NCI-H2081 (cell line): ENCODE results near the gene CCL25.

Experiments used
- DNase-seq, 2 experiments: peaks; one replicate each; lab custom pipeline; 2025; lab: John Stamatoyannopoulos, UW

Gene CCL25

DNA sequence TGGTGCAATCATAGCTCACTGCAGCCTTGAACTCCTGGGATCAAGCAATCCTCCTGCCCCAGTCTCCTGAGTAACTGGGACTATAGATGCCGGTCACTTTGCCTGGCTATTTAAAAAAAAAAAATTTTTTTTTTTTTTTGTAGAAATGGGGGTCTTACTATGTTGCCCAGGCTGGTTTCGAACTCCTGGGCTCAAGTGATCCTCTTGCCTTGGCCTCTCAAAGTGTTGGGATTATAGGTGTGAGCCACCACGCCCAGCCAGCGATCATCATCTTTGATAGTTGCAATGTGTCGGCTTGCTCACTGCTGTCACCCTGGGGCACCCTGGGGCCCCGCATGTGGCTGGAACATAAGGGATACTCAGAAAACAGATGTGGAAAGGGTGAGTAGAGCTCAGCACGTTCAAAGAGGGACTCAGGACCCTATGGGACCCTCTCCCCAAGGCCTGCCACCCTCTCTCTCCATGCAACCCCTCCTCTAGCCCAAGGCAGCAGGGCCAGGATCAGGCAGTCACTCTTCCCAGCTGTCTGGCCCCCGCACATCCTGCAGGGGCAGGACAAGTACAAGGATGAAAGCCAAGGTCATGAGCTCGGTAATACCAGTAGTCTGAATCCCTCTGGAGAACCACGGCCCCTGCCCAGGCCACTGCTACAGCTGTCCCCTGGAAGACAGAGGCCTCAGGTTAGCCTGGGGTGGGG lies 6.5 kb upstream of the CCL25 start:
- no peak for DNase-seq

DNA sequence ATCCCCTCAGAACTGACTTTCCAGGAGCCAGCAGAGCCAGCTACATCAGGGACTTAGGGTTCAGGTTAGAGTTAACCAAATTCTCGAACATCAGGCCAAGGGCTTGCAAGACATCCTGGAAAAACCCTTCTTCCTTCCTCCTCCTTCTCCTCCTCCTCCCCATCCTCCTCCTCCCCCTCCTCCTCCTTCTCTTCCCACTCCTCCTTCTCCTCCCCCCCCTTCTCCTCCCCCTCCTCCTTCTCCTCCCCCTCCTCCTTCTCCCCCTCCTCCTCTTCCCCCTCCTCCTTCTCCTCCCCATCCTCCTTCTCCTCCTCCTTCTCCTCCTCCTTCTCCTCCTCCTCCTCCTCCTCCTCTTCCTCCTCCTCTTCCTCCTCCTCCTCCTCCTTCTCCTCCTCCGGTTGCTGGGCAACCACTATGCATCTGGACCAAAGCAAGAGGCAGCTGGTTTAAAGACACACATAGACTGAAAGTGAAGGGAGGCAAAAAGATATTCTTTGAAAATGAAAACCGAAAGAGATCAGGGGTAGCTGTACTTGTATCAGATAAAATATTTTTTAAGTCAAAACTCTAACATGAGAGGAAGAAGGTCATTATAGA lies 5.9 kb upstream of the CCL25 start:
- no peak for DNase-seq

DNA sequence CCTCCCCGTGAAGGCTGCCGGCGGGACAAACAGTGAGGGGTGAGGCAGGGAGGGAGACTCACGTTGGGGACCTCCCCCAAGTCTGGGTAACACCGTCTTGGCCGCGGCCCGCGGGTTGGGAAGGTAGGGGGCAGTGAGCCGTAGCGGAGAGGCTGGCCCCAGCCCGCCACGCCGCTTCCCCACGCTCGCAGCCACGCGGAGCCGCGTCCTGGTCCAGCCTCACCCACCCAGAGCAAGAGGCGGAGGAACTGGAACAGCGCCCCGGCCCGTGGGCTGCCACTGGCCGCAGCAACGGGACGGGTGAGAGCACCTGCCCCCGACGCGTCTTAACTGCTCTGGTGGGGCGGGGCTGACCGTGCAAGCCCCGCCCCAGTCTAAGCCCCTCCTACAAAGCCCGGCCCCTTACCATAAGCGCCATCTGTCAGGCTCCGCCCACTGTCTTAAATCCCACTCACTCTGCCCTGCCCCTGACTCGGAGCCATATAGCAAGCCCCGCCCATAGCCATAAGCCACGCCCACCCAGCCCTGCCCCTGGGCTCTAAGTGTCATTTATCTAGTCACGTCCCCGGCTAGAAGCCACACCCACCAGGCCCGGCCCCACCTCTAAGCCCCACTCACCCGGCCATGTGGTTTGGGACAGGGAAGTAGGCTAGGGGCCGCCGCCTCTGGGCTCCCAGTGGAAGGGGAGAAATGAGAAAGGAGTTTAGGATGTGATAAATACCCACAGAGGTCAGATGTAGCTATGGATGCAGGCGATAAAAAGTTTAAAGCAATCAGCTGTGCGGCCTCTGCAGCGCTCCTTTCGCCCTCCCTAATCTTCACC lies 2.1 kb upstream of the CCL25 start:
- DNase-seq: peak; percentile 42 to 67

DNA sequence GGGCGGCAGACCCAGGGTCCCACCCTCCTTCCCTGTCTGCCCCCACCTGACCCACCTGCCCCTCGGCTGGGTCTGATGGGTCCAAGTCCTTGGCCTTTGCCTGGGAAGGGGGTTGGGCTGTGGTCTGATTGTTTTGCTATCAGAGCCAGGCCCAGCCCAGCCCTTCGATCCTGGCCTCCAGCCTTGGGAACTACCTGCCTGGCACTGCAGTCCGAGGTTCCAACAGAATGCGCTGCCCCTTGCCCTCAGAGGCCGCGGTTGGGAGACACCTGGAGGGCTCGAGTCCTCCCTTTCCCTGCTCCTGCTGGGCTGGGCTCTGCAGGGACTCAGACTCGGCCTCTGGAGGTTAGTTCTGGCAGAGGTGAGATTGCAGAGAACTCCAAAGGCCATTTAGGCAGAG lies 1.6 kb downstream of the CCL25 start:
- no peak for DNase-seq

DNA sequence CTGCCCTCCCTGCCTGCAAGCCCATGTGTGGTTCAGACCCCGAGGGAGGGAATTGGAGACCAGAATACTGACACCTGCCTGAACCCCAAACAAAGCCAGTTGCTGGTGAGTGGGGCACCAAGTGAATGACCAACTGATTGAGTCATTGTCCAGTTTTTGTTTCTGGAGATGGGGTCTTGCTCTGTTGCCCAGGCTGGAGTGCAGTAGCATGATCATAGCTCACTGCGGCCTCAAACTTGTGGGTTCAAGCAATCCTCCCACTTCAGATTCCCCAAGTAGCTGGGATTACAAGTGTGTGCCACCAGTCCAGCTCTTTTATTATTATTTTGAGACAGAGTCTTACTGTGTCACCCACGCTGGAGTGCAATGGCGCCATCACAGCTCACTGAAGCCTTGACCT lies 4.0 kb downstream of the CCL25 start:
- DNase-seq: no peak

DNA sequence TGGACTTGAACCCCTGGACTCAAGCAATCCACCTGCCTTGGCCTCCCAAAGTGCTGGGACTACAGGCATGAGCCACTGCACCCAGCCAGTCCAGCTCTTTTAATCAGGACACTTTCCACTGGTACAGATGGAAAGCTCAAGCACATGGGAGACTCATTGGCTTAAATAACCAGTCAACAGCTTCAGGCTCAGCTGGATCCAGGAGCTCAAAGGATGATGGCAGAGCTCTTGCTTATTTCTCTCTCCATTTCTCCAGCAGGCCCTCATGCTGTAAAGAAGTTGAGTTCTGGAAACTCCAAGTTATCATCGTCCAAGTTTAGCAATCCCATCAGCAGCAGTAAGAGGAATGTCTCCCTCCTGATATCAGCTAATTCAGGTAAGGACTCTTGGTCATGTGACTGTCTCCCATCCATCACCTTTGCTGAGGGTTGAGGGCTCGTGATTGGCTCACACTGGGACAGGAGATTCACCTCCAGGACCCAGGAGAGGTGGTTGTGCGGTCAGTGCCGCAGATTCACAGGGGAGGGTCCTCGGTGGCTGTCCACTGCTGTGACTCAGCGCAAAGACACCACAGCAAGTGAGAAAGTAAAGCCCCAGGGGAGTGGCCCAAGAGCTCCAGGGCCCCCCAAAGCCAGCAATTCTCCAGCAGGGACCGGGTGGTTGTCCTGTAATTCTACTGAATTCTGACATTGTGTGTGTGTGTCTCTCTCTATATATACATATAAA lies 5.1 kb downstream of the CCL25 start:
- DNase-seq: no peak

DNA sequence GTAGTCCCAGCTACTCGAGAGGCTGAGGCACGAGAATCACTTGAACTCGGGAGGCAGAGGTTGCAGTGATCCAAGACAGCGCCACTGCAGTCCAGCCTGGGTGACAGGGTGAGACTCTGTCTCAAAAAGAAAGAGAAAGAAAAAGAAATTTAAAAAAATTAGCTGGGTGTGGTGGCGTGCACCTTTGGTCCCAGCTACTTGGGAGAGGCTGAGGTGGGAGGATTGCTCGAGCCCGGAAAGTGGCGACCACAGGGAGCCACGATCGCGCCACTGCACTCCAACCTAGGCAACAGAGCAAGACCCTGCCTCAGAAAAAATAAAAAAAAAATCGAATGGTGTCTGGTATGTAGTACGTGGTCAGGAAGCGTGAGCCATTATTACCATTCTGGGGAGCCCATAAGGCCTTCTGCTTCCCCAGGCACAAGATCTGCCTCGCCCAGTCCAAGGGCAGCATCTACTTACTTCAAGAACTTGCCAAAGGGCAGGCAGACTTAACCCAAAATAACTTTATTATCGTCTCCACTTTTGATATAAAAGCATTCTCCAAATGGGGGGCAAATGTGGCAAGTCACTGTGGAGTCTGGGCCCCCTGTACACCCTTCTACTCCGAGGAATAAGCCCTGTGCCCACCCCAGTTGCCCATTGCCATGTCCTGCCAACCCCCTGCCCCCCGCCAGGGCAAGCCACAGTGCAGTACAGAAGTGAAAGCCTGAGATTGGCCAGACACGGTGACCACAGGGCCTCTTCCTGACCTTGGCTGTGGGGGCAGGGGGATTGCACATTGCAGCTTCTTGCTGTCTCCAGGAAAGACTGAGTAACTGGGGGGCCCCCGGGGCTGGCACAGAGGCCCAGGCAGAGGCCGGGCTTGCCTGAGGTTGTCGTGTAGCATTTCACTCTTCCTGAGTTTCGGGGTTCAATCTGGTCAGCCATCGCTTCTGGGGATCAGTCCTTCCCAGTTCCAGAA lies 12.6 kb downstream of the CCL25 start:
- DNase-seq: no peak

DNA sequence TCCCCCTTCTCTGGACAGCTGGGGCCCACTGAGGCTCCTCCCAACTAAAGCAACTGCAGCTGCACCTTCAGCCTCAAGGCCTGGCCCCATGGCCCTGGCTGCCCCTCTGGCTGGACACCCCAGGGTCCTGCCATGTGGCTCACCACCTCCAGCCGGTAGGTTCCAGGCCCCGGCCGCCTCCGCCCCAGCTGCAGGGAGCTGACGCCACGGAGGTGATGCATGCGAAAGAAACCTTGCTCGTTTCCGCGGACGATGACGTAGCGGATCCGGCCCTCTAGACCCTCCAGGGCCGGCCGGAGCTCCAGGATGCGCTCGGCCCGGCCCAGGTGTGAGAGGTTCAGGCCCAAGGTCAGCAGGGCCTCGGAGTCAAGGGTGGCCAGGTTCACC lies 13.3 kb downstream of the CCL25 start:
- no peak for DNase-seq

DNA sequence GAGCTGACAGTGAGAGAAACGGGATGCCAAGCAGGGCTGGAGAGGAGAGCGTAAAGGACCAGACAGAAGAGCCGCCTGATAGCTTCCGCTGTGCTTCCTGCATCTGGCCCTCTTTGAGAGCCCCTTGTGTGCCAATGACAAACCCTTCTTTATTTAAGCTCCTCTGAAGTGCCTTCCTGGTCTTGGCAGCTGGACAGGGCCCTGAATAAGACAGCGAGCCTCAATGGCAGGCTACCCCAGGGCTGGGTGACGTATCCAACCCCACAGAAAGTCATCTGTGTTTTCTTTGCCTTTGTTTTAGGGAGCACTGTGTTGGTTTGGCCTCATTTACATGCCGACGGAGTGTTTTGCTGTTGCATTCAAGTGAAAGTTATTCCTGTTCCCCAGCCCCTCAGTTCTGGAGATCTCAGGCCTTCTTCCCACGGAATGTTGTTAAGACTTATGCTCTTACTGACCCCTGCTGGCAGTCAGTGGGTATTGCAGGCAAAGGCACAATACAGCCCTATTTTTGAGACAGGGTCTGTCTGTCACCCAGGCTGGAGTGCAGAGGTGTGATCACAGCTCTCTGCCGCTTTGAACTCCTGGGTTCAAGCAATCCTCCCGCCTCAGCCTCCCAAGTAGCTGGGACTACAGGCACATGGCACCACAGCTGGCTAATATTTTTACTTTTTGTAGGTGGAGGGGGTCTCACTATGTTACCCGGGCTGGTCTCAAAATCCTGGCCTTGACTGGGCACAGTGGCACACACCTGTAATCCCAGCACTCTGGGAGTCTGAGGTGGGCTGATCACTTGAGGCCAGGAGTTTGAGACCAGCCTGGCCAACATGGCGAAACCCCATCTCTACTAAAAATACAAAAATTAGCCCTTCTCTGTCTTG lies 16.8 kb downstream of the CCL25 start:
- DNase-seq: no peak

DNA sequence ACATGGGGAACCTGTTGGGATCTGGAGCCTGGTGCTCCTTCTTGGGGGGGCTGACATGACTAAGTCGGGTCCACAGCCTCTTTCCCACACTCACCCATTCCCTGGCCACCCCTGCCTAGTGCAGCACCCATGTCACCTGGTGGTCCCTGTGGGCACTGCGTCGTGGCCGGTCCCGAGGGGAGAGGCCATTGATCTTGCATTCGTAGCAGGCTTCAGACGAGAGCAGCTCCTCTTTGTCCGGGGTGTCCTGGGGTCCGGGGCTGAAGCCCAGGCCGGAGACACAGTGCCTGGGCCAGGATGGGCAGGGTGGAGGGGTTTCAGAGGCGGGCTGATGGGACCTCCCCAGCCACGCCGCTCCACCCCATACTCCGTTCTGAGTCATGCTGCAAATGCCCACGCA lies 19.4 kb downstream of the CCL25 start:
- no peak for DNase-seq

DNA sequence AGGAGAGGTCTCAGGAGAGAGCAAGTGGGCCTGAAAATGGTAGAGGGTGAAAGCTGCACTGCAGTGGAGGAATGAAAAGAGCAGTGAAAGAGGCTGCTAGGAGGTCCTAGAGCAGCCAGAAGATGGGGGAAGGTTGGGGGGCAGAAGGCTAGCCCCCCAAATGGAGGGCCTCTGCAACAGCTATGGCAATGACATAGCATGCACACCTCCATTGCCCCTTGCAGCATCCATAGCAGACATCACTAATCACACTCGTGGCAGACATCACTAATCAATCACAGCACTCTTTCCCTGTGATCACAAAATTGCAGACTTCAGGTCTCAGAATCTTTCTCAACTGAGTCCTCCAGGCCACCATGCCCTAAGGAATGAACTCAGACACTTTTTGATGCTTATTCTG lies 21.9 kb downstream of the CCL25 start:
- DNase-seq: no peak

DNA sequence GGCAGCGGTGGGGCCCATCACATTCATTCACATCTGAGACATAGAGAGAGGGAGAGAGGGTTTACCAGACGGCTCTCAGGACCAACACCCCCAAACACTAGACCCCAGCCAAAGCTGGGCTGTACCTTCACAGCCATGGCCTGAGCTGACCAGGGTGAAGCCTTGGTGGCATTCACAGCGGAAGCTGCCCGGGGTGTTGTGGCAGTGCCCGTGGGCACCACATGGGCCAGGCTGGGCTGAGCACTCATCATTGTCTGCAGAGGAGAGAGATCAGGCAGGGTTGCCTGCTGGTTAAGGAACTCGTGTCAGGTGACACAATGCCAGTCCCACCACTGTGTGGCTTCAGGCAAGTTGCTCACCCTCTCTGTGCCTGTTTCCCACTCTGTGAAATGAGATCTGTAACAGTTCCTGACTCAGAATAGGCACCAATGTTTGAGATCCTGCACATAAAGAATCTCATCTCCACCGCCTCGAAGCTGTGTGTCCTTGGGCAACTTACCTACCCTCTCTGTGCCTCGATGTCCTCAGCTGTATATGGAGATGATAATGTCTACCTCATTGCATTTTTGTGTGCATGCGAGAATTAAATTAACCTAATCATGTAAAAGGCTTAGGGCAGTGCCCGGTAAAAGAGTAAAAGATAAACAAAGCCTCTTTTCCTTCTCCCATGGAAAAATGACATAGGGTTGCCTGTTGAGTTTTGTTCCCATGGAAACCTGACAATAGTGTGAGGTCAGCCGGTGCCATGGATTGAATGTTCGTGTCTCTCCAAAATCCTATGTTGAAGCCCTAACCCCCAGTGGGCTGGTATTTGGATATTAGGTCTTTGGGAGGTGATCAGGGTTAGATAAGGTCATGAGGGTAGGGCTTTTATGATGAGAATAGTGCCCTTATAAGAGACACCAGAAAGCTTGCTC lies 22.9 kb downstream of the CCL25 start:
- DNase-seq: no peak

DNA sequence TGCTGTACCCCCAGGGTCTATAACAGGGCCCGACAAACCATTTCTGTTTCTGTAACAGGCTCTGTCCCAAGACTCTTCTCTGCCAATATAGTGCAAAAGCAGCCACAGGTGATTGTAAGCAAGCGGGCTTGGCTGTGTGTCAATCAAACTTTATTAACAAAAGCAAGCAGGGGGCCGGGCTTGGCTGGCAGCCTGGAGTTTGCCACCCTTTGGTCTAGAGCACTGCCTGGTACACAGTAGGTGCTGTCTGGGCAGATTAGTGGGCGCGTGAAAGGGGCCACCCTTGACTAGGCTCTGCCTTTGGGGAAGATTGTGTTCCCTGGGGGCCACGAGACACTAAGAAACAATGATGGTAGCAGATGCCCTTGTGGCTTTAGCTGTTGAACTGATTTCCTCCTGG lies 27.4 kb downstream of the CCL25 start:
- DNase-seq: no peak

DNA sequence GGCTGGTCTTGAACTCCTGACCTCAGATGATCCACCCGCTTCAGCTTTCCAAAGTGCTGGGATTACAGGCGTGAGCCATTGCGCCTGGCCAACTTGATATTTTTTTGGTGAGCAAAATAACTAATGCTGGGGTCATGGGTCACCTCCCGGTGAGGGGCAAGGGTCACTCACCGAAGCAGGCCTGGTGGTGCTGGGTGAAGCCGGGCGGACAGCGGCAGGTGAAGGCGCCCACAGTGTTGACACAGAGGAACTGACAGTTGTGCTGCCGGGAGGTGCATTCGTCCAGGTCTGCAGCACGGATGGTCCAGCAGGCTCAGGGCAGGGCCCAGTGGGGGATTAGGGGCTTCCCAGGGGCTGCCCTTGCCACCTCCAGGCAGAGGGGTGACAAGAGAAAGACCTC lies 28.3 kb downstream of the CCL25 start:
- no peak for DNase-seq

DNA sequence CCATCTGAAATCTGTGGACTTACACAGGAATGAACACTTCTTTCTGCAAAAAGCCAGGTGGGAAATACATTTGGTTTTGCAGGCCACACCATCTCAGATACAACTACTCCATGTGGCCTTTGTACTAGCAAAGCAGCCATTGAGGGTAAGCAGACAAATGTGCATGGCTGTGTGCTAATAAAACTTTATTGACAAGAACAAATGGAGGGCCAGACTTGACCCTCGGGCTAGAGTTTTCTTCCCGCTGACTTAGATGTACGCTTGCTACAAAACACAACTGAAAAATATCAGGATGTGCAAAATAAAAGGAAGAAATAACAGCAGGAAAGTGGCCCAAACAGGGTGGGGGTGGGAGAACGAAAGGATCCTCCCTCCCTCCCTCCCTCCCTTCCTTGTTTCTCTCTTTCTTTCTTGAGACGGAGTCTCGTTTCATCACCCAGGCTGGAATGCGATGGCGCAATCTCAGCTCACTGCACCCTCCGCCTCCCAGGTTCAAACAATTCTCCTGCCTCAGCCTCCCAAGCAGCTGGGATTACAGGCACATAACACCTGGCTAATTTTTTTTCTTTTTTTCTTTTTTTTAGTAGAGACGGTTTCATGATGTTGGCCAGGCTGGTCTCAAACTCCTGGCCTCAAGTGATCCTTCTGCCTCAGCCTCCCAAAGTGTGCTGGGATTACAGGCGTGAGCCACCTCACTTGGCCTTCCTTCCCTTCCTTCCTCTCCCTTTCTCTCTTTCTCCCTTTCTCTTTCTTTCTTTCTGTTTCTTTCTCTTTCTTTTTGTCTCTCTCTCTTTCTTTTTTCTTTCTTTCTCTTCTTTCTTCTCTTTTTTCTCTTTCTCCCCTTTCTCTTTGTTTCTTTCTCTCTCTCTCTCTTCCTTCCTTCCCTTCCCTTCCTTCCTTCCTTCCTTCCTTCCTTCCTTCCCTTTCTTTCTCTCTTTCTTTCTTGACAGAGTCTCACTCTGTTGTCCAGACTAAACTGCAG lies 29.3 kb downstream of the CCL25 start:
- no peak for DNase-seq

DNA sequence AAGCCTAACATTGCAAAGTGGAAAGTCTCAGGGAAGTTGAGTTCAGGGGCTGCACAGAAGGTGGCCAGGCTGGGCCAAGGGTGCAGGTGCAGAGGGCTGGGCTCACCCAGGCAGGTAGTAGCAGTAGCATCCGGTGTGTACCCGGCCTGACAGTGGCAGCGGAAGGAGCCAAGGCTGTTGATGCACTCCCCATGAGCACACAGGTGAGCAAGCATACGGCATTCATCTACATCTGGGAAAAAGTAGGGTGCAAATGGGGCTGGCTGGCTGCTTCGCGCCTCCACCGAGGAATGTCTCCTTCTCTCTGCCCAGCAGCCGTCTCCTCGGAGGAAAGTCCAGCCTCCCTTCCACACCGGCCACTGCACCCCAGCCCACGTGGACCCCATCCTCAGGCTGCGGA lies 30.6 kb downstream of the CCL25 start:
- no peak for DNase-seq

DNA sequence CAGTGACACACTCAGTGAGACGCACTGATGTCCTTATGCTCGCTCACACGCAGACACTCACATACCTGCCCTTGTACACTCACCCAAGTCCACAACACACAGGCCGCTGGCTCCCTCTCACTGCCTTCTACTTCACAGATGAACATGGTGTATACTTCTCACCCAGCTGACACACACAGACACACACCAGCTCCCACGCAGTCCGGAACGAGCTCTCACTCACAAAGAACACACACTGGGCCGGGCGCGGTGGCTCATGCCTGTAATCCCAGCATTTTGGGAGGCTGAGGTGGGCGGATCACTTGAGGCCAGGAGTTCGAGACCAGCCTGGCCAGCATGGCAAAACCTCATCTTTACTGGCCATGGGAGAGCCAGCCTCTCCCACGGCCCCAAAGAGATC lies 31.6 kb downstream of the CCL25 start:
- DNase-seq: no peak
